HepG2 (cell line): ENCODE measurements around the gene CHDH. TPM values are rescaled to one million over a fixed set of nuclear protein-coding genes. Genes with fewer than 3 reads are reported as not detected.

Source experiments
- AGO1 ChIP-seq: fragments of 200-400 bp; formaldehyde crosslinking; IDR thresholded peaks from 2 replicates; pipeline ENCODE4 v1.6.1; 2017; ENCODE audit warnings: mild to moderate bottlenecking, low read depth, low read length, moderate library complexity; ENCODE audit not compliant: poor library complexity, severe bottlenecking
- ARHGAP35 ChIP-seq: sonication (generic); formaldehyde crosslinking; IDR thresholded peaks from 2 replicates; pipeline ENCODE4 v1.9.0; 2022; ENCODE audit warnings: mild to moderate bottlenecking, inconsistent platforms, moderate library complexity, missing genetic modification reagents, borderline replicate concordance
- GATA4 ChIP-seq: sonication (generic); IDR thresholded peaks from 2 replicates; pipeline ENCODE4 v1.6.1; 2016; ENCODE audit warnings: antibody characterized with exemption, low read depth, borderline replicate concordance
- MYNN ChIP-seq: sonication (generic); formaldehyde crosslinking; IDR thresholded peaks from 2 replicates; pipeline ENCODE4 v1.4.0; 2020; ENCODE audit warnings: mild to moderate bottlenecking, low read depth, missing genetic modification reagents
- NR0B2 ChIP-seq: sonication (generic); formaldehyde crosslinking; IDR thresholded peaks from 2 replicates; pipeline ENCODE4 v1.4.0; 2020; ENCODE audit warnings: mild to moderate bottlenecking, missing genetic modification reagents
- RXRA ChIP-seq: sonication (generic); formaldehyde crosslinking; IDR thresholded peaks from 2 replicates; pipeline ENCODE4 v1.5.1; 2020; ENCODE audit warnings: missing genetic modification reagents
- ZFP1 ChIP-seq: IDR thresholded peaks from 2 replicates; pipeline ENCODE4 v1.6.1; 2016
- ZFP36 ChIP-seq: fragments of 150-350 bp; IDR thresholded peaks from 2 replicates; pipeline ENCODE4 v1.6.1; 2018; ENCODE audit warnings: borderline replicate concordance, low read length, low read depth; ENCODE audit not compliant: partially characterized antibody
- ZNF407 ChIP-seq: sonication (generic); formaldehyde crosslinking; IDR thresholded peaks from one replicate; pipeline ENCODE4 v1.5.1; 2020; ENCODE audit warnings: mild to moderate bottlenecking, missing genetic modification reagents; ENCODE audit errors: not compliant biosample characterization
- ZNF800 ChIP-seq: sonication (generic); formaldehyde crosslinking; IDR thresholded peaks from 2 replicates; pipeline ENCODE4 v1.4.0; 2020; ENCODE audit warnings: missing genetic modification reagents
- polyA plus RNA-seq, 8 experiments: library from polyadenylated mRNA; depleted of rRNA in 3 of 8; stranded (reverse) in 7 of 8; unstranded in 1 of 8; fragments of >200 nt; fragmentation: Illumina TruSeq in 4 of 8; extraction: Trizol in 4 of 8; gene quantifications; 2 replicates each; pipeline versions ENCODE4 v1.2.1 to v1.2.3, GENCODE V29; 2011 to 2016; ENCODE audit warnings: low read depth in 4 of 8, missing spikeins in 1 of 8, mixed read lengths in 1 of 8; ENCODE audit not compliant: insufficient read depth in 1 of 8
- total RNA-seq, 5 experiments: library from RNA; depleted of rRNA; stranded (reverse); fragments of >200 nt; fragmentation: Illumina TruSeq; extraction: Trizol; gene quantifications; 2 replicates each; pipeline ENCODE4 v1.2.3, GENCODE V29; 2016; ENCODE audit warnings: low read depth in 1 of 5
- TF ChIP-seq, protein P1 (sequence below): sonication (generic); formaldehyde crosslinking; IDR thresholded peaks from 2 replicates; pipeline ENCODE4 v1.5.0; 2020; ENCODE audit warnings: missing genetic modification reagents, mild to moderate bottlenecking, borderline replicate concordance
- TF ChIP-seq, protein P2 (sequence below): sonication (generic); formaldehyde crosslinking; IDR thresholded peaks from 2 replicates; pipeline ENCODE4 v1.4.0; 2020; ENCODE audit warnings: mild to moderate bottlenecking, missing genetic modification reagents, borderline replicate concordance

Gene CHDH
- total and polyA plus RNA-seq, 2 of the 13 experiments (the other 11 are each of a cell fraction or from before 2014, with no cell fraction given), result 28.1 to 48.9 TPM

DNA sequence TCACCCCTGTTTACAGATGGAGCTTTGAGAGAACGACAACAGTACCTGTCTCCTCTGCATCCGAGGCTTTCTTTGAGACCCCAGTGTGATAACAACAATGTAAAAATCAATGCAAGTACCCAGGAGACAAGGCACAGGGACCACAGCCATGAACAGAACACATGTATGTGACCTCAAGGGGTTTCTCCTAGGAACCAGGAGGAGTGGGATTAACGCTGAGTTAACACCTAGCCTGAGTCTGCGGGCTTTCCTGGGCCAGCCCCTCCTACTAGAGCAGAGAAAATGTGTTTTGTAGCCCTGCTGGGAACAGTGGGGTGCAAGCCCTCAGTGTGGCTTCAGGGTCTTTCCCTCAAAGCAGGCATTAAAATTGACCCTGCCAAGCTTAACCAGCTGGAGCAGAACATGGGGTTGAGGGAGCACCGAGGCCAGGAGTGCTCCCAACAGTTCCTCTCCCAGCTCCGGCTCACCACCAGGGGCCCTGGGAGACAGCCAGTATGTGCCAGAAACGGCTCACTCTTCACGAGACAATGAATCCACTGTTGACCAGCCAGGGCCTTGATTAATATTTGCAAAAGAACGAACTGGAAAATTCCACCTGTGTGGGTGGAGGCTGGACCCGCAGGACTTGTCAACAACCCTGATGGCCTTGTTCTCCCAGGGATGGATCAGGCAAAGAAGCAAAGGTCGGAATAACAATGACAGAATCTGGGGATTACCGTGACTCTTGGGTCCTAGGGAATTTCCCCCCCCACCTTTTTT lies 3.6 kb downstream of the CHDH start (continued):
- TF ChIP-seq ZNF800 (CRISPR knock-in tag) (peak; percentile 78), ZFP1 (CRISPR knock-in tag) (no peak), ZNF407 (CRISPR knock-in tag) (no peak), NR0B2 (CRISPR knock-in tag) (0 out of 2 replicates have a peak, but pooled peaks have one; percentile 11), ZFP36 (no peak), MYNN (CRISPR knock-in tag) (no peak), RXRA (CRISPR knock-in tag) (peak; percentile 21; the same call in 1 of the 2 replicates), AGO1 (no peak), GATA4 (peak; percentile 79; the same call in 1 of the 2 replicates), ARHGAP35 (no peak)
- TF ChIP-seq, protein P1, sequence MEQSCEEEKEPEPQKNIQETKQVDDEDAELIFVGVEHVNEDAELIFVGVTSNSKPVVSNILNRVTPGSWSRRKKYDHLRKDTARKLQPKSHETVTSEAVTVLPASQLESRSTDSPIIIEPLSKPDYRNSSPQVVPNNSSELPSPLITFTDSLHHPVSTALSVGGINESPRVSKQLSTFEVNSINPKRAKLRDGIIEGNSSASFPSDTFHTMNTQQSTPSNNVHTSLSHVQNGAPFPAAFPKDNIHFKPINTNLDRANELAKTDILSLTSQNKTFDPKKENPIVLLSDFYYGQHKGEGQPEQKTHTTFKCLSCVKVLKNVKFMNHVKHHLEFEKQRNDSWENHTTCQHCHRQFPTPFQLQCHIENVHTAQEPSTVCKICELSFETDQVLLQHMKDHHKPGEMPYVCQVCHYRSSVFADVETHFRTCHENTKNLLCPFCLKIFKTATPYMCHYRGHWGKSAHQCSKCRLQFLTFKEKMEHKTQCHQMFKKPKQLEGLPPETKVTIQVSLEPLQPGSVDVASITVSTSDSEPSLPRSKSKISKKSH (CRISPR knock-in tag), result no peak
- TF ChIP-seq, protein P2, sequence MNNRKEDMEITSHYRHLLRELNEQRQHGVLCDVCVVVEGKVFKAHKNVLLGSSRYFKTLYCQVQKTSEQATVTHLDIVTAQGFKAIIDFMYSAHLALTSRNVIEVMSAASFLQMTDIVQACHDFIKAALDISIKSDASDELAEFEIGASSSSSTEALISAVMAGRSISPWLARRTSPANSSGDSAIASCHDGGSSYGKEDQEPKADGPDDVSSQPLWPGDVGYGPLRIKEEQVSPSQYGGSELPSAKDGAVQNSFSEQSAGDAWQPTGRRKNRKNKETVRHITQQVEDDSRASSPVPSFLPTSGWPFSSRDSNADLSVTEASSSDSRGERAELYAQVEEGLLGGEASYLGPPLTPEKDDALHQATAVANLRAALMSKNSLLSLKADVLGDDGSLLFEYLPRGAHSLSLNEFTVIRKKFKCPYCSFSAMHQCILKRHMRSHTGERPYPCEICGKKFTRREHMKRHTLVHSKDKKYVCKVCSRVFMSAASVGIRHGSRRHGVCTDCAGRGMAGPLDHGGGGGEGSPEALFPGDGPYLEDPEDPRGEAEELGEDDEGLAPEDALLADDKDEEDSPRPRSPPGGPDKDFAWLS, result no peak
